ENCODE measurements around the gene ASXL3.

The ASXL3 gene

DNA sequence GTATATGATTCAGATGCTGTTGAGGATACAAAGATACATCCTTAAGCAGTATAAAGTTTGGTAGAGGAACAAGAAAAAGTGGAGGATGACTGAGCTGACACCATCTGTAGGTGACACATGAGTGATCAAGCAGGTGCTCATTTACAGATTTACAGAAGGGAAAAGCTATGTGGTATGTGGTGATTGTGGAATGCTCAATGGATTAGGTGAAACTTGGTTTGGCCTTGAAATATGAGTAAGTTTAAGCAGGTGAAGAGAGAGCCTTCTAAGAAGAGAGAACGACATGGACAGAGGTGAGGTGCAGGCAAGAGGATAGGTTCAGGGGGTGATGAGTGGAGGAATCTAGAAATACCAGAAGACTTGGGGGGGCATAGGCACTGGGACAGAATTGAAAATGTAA lies 5.9 kb downstream of the ASXL3 start:
- no peak for DNase-seq (ENCODE audit: low read depth)

DNA sequence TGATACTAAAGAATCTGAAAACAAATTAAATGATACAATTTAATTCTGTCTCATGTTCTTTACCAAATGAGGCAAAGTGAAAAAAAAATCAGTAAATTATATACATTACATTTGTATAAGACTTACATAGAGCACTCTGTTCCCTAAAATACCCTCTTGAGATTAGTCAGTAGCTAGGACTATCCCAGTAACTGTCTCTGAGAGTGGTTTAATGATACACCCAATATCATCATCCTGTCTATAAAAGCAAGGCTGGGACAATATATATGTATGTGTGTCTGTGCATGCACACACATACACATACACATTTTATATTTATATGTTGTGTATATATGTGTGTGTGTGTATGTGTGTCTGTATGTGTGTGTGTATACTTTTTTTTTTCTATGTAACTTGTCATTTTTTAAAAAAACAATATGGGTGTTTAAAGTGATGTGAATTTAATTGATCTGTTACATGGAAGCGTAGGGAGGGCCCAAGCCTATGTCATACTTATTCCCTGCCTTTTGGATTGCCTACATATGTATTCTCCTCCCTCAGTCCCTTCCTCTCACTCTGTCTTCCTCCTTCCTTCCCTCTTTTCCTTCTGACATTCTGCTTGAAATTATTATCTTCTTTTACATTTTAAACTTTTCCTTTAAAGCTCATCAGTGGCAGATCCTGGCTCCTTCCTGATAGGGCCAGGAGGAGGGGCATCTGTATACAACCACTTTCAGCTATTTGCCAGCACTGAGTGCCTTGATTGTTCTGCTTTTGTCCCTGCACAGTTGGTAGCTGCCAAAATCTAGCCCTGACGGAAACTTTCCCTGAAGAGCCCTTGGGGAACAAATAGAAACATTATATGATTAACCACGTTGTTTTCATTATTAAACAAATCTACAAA lies 6.8 kb downstream of the ASXL3 start:
- no peak for DNase-seq (ENCODE audit: low read depth)

GRCh38 chr18:33585431-33585775 lies 7.4 kb downstream of the ASXL3 start:
- no peak for DNase-seq (ENCODE audit: low read depth)

GRCh38 chr18:33588361-33588760 lies 10.3 kb downstream of the ASXL3 start:
- DNase-seq (ENCODE audit: low read depth), result no peak

DNA sequence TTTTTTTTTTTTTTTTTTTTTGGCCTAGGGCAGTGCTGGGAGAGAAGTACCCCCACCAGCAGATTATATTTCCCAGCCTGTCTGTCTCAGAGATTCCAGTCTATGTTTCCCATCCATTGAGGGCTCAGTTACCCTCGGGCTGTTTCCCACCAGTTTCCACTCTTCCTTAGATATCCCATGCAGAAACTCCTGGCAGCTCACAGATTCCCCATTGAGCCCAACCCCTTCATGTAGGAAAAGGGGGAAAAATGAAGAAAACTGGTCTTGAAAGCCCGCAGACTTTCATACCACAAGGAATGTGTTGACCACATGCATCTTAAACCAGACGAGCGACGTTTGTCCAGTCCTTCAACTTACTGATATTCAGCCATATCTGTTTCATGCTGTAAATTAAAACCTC lies 15.2 kb downstream of the ASXL3 start:
- DNase-seq (ENCODE audit: low read depth), result no peak

DNA sequence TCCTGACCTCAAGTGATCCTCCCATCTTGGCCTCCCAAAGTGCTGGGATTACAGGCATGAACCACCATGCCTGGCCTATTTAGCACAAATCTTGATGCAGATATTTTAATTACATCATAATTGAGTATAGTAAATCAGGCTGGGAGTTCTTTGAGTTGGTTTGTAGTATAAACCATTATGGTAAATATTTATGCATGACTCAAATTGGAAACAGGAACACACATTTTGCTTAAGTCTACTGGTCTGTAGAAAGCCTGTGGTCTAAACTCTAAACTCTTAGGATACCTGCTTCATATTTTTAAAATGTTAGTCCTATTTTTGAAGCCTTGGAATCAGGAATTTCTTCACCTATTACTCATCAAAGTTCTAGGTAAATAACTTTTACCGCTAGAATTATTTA lies 16.8 kb downstream of the ASXL3 start:
- DNase-seq (ENCODE audit: low read depth), result no peak

DNA sequence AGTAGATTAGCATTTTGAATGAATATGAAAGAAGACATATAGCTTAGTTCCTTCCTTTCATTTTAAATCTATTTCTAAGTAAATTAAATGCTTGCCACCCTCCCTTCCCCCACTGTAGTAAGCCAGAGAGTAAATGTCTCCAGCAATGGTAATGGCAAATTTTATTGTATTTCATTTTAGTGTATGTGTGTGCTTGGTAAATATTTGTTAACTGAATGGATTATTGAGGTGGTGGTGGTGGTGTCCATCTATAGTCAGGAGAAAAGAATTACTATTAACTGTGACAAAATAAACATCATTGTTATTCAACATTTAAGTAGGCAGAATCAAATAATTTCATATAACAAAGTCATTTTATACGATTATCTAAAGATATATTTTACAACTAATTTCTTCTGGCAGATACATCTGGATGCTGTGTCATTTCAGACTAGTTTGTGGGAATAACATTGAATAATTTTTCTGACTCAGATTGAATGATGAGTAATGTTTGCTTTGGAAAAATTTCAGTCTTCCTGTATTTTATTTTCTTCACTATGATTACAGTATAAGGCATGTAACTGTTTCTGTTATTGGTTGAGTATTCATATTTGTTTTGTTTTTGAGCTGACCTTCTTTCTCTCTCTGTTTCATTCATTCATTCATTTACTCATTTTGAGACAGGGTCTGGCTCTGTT lies 18.3 kb downstream of the ASXL3 start:
- no peak for DNase-seq (ENCODE audit: low read depth)

- no peak for DNase-seq (ENCODE audit: low read depth)
Observed at GRCh38 chr18:33600846-33601245, 22.8 kb downstream of the ASXL3 start.

DNA sequence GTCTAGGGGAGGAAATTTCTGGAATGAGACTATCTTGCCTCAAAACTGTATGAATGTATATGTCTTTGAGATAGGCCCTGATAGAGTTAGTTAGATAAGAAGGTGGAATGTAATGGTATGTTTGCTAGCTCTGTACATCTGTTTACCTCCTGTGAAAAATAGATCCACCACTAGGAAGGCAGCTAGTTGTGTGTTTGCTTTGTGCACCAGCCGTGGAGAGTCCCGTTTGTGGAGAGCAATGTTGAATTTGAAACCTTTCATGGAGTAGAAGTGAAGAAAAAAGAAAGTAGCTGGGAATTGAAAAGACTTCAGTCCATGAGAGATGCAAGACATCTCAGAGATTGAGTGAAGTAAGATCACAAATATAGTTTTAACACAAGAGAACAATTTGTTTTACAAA lies 25.4 kb downstream of the ASXL3 start:
- DNase-seq (ENCODE audit: low read depth), result no peak

DNA sequence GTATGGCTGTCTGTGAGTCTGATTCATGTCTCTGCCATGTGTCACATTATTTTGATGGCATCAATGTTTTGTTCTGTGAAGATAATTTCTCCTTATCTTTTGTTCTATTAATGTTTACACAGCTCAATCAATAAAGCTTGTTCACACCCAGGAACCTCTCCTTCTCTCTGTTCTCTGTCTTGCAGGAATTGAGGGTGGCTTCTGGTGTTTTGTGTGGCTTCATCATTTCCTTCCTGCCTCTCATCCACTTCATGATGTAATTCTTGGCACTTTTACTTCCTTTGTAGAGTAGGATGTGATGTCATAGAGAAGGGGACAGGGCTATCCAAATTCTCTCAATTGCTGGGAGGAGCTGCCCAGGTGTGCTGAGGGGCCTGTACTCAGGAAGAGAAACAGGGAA lies 27.2 kb downstream of the ASXL3 start:
- DNase-seq (ENCODE audit: low read depth), result no peak

DNA sequence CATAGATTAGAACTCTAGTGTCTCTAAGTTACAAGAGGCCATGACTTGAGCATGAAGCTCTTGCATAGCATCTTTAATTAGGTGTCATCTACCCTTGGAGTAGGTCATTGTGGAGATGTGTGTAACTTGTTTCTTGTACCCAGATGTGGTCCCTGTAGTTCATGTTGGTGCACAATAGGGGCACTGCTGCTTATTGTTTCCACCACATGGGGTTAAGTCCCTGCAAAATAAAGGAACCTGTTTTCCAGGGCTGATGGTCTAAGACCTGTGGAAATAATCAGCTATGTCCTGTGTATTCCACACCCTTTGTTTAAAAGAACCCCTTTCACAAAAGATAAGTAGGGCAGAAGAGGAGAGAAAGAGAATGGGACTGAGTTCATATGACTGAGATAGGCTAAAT lies 28.6 kb downstream of the ASXL3 start:
- DNase-seq (ENCODE audit: low read depth), result no peak

DNA sequence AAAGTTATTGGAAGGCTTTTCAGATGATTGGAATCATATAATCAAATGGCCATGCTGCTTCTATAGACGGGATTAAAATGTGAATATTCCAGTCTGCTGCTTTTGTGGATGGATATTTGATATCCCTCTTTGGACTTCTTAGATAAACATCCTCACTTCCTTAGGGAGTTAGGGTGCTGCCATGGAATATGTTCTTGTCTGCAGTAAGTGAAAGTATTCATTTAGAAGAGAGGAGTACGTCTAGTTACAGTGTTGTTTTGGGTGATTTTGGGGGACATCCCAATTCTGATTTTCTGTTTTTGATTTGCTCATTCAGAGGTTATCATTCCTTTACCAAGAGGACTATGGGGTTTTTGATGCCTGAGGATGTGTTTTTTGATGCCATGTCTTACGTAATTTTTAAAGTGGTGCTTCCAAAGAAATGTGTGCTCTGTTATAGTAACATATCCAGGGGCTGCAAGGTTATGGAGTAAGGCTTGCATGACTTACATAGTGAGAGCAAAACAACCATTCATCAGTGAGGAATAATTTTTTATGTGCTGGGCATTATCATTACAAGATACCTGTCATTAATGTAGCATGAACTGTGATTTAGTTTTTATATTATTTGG lies 33.6 kb downstream of the ASXL3 start:
- DNase-seq (ENCODE audit: low read depth), result no peak

GRCh38 chr18:33612632-33613031 lies 34.6 kb downstream of the ASXL3 start:
- no peak for DNase-seq (ENCODE audit: low read depth)

- DNase-seq (ENCODE audit: low read depth), result no peak
Observed at GRCh38 chr18:33616556-33616955, 38.5 kb downstream of the ASXL3 start.

GRCh38 chr18:33627114-33627513 lies 49.1 kb downstream of the ASXL3 start:
- no peak for DNase-seq (ENCODE audit: low read depth)

DNA sequence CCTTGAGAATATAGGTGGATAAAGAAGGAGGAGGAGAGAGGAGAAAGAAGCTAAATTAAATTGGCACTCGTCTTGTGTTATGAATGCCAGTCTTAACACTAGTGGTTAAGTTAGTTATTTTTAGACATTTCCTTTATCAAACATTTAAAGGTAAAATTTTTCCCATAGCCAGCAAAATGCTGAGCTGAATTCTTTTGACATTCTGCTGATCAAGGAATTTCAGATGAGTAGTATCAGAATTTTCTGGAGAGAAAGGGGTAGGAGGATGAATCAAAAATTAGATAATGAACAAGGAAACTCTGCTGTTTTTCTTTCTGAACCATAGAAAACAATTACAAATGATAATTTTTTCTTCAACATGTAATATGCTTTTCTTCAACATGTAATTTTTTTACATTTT lies 52.5 kb downstream of the ASXL3 start:
- no peak for DNase-seq (ENCODE audit: low read depth)

DNA sequence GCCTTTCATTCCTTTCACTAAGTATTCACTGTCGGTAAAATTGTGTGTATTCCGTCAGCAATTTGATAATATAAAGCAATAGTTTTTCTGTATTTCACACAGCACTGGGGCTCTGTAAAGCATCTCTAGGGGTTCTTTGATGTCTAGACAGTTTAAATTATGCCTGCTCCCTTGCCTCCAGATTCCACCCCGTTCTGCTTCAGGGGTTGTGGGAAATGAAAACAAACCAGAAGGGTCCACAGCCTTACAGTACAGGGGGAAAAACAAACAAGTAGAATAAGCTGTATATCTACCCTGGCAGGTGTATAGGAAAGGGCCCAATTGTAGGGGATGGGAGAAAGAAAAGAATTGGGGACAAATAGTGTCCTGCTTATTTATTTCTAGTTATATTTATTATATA lies 63.1 kb downstream of the ASXL3 start:
- no peak for DNase-seq (ENCODE audit: low read depth)

- no peak for DNase-seq (ENCODE audit: low read depth)
Observed at GRCh38 chr18:33644494-33644893, 66.5 kb downstream of the ASXL3 start.

GRCh38 chr18:33647365-33647764 lies 69.3 kb downstream of the ASXL3 start:
- DNase-seq (ENCODE audit: low read depth), result no peak

GRCh38 chr18:33652635-33653034 lies 74.6 kb downstream of the ASXL3 start:
- no peak for DNase-seq (ENCODE audit: low read depth)

- no peak for DNase-seq (ENCODE audit: low read depth)
Observed at GRCh38 chr18:33653231-33653630, 75.2 kb downstream of the ASXL3 start.

GRCh38 chr18:33656889-33657448 lies 79.0 kb downstream of the ASXL3 start:
- no peak for DNase-seq (ENCODE audit: low read depth)

DNA sequence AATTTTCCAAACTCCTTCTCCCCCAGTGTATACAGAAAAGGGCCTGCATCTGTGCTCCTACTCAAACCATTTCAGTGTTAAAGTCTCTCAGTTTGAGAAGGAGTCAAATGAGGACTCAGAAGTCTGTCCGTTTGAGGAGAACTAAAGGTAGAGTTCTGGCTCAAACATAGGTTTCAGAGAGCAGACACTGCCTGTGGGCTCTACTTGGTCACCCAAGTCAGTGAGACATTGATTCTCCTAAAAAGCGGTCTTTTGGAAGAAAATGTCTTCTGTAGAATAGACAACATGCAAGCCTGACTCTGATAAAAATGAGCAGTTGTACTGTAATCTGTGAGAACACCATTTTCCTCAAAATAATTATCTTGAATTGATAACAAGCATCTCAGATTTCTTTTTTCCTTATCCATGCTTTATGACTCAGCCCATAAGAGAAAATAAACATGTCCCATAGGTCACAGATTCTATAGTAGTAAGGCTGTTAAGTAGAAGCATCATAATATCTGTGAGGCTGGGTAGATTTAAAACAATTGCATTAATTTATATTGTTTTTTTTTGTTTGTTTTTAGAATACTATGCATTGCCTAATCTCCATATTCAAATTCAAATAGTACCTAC lies 82.8 kb downstream of the ASXL3 start:
- DNase-seq (ENCODE audit: low read depth), result no peak
